ENCODE results near the gene PRKACB. TPM values are rescaled to one million over a fixed set of nuclear protein-coding genes. Genes with fewer than 3 reads are reported as not detected.
"Not testable (repeated sequence)": the region's sequence is repeated elsewhere in the genome, so short reads cannot be mapped to it uniquely, and the experiment has no call there.

Gene PRKACB
- total RNA-seq, 1 donor from 2014 or later = 31.9 TPM

- intact Hi-C loops (cut with DNase I) = no loop called here
- H3K27me3 ChIP-seq = no peaks in the 10 kb centered on the region
- H3K9me3 ChIP-seq = no peaks in the 10 kb centered on the region
- TF ChIP-seq CTCF (IDR thresholded peaks at IDR 0.05) = no peak
- ATAC-seq (no peak), DNase-seq (no peak)
- H3K27ac ChIP-seq = no peak overlapping the region
- H3K4me3 ChIP-seq = no peak overlapping the region
- no peaks in the 10 kb centered on the region for H3K36me3 ChIP-seq
- H3K4me1 ChIP-seq = no peaks in the 10 kb centered on the region
These were observed 80.8 kb downstream of the PRKACB start for GRCh38 chr1:84224905-84225304.

GRCh38 chr1:84225646-84226045 lies 81.6 kb downstream of the PRKACB start:
- intact Hi-C loops (cut with DNase I) = no loop called here
- peak; percentile 19 for ATAC-seq
- no peaks in the 10 kb centered on the region for H3K36me3 ChIP-seq
- no peak for DNase-seq
- no peaks in the 10 kb centered on the region for H3K9me3 ChIP-seq
- H3K27me3 ChIP-seq = no peaks in the 10 kb centered on the region
- no peak overlapping the region for H3K4me3 ChIP-seq
- TF ChIP-seq CTCF (IDR thresholded peaks at IDR 0.05) = no peak
- no peaks in the 10 kb centered on the region for H3K4me1 ChIP-seq
- no peak overlapping the region for H3K27ac ChIP-seq

DNA sequence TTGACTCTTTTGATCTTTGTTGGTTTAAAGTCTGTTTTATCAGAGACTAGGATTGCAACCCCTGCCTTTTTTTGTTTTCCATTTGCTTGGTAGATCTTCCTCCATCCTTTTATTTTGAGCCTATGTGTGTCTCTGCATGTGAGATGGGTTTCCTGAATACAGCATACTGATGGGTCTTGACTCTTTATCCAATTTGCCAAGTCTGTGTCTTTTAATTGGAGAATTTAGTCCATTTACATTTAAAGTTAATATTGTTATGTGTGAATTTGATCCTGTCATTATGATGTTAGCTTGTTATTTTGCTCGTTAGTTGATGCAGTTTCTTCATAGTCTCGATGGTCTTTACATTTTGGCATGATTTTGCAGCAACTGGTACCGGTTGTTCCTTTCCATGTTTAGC lies 88.6 kb downstream of the PRKACB start:
- intact Hi-C loops (cut with DNase I); H3K27ac ChIP-seq; H3K9me3 ChIP-seq; H3K27me3 ChIP-seq; ATAC-seq; H3K4me3 ChIP-seq; H3K36me3 ChIP-seq; H3K4me1 ChIP-seq; DNase-seq: not testable (repeated sequence)

GRCh38 chr1:84236256-84236655 lies 92.2 kb downstream of the PRKACB start:
- ATAC-seq (no peak), DNase-seq (no peak)
- no peak overlapping the region for H3K4me3 ChIP-seq
- intact Hi-C loops (cut with DNase I) = no loop called here
- H3K27ac ChIP-seq = no peak overlapping the region
- TF ChIP-seq CTCF (IDR thresholded peaks at IDR 0.05) = no peak
- no peaks in the 10 kb centered on the region for H3K9me3 ChIP-seq
- no peaks in the 10 kb centered on the region for H3K4me1 ChIP-seq
- H3K36me3 ChIP-seq = peaks cover 13% of the 10 kb centered on the region
- H3K27me3 ChIP-seq = no peaks in the 10 kb centered on the region

DNA sequence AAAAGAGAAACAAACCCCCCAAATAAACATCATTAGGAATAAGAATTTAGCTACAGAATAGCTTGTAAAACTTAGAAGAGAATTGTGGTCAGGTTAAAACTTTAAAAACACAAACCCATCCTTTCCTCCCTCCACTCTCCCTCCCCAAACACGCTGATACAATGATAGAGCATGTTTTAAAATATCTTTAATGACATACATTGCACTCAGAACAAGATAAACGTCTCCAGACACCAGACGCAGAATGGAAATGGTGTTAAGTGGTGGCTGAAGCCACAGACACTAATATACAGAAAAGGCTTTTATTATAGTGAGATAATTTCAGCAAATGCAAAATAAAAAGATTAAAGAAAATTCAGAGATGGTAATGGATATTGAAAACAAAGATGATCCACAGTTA lies 98.6 kb downstream of the PRKACB start:
- ATAC-seq (no peak), DNase-seq (no peak)
- intact Hi-C loops (cut with DNase I) = no loop called here
- Histone ChIP-seq H3K4me3 (no peak overlapping the region), H3K9me3 (no peaks in the 10 kb centered on the region), H3K27ac (no peak overlapping the region), H3K4me1 (no peaks in the 10 kb centered on the region), H3K36me3 (peaks cover 4% of the 10 kb centered on the region), H3K27me3 (no peaks in the 10 kb centered on the region)
- TF ChIP-seq CTCF (IDR thresholded peaks at IDR 0.05) = no peak

DNA sequence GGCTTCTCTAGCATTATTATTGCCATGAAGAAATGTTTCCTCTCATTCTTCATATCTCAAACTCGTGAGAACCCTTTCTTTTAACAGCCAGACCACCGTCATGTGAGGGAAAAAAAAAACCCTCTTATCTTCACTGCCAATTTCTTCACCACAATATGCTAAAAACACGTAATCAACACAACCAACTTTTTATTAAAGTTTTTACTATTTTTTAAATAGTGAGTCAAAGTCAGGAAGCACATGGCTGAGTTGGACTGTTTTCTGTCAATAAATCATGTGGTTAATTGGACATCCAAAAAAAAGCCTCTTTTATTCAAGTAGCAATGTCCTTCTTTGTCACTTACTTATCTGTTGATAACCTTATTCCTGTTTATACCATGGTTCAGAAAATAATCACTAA lies 101.5 kb downstream of the PRKACB start:
- Histone ChIP-seq H3K27me3 (no peaks in the 10 kb centered on the region), H3K4me1 (no peaks in the 10 kb centered on the region), H3K9me3 (no peaks in the 10 kb centered on the region), H3K27ac (no peak overlapping the region), H3K4me3 (no peak overlapping the region), H3K36me3 (no peaks in the 10 kb centered on the region)
- TF ChIP-seq CTCF (IDR thresholded peaks at IDR 0.05) = no peak
- intact Hi-C loops (cut with DNase I) = no loop called here
- no peak for DNase-seq
- no peak for ATAC-seq

Measured in upper lobe of right lung (tissue), 1 donor.